ENCODE data around the gene MAT2A. TPM values are rescaled to one million over a fixed set of nuclear protein-coding genes. Genes with fewer than 3 reads are reported as not detected.
A peak's percentile ranks its signal among the peaks of the same experiment; 100 is the strongest.

MAT2A gene
- total and polyA plus RNA-seq, 2 experiments from 2014 or later = 202 to 379 TPM

GRCh38 chr2:85537600-85538506 lies 1.1 kb upstream of the MAT2A start:
- TF ChIP-seq, protein P1, sequence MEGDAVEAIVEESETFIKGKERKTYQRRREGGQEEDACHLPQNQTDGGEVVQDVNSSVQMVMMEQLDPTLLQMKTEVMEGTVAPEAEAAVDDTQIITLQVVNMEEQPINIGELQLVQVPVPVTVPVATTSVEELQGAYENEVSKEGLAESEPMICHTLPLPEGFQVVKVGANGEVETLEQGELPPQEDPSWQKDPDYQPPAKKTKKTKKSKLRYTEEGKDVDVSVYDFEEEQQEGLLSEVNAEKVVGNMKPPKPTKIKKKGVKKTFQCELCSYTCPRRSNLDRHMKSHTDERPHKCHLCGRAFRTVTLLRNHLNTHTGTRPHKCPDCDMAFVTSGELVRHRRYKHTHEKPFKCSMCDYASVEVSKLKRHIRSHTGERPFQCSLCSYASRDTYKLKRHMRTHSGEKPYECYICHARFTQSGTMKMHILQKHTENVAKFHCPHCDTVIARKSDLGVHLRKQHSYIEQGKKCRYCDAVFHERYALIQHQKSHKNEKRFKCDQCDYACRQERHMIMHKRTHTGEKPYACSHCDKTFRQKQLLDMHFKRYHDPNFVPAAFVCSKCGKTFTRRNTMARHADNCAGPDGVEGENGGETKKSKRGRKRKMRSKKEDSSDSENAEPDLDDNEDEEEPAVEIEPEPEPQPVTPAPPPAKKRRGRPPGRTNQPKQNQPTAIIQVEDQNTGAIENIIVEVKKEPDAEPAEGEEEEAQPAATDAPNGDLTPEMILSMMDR (IDR thresholded peaks at IDR 0.05; ENCODE audit: poor library complexity) = no peak
- TF ChIP-seq EZH2 (IDR thresholded peaks at IDR 0.05; ENCODE audit: borderline replicate concordance) (no peak), EZH2phosphoT487 (IDR thresholded peaks at IDR 0.05; ENCODE audit: low read depth, severe bottlenecking, unreplicated experiment) (no peak)
- H3K4me3 ChIP-seq = peak overlapping the region; percentile 89
- H2AFZ ChIP-seq = peak overlapping the region; percentile 72
- DNase-seq (ENCODE audit: low spot score) = peak; percentile 76
- H3K9me2 ChIP-seq (replicated peaks; ENCODE audit: insufficient read depth) = no peaks in the 10 kb centered on the region
- WGBS (ENCODE audit: low lambda C conversion rate, missing lambda C conversion rate) = 4% methylated on average over 35 of the region's 35 CpGs
- H3K79me2 ChIP-seq = peaks cover 58% of the 10 kb centered on the region
- H4K20me1 ChIP-seq (ENCODE audit: insufficient read depth, poor library complexity, severe bottlenecking) = peaks cover 37% of the 10 kb centered on the region
- peaks cover 12% of the 10 kb centered on the region for H3K36me3 ChIP-seq (replicated peaks; ENCODE audit: insufficient read depth, low read depth)
- H3K27me3 ChIP-seq = no peaks in the 10 kb centered on the region
- peaks cover 41% of the 10 kb centered on the region for H3K4me1 ChIP-seq (ENCODE audit: insufficient read depth)
- peak overlapping the region; percentile 94 for H3K4me2 ChIP-seq
- H3K27ac ChIP-seq = peak overlapping the region; percentile 99
- H3K9me3 ChIP-seq (ENCODE audit: low read depth) = no peaks in the 10 kb centered on the region

- Histone ChIP-seq H4K20me1 (ENCODE audit: insufficient read depth, poor library complexity, severe bottlenecking) (peaks cover 49% of the 10 kb centered on the region), H3K27ac (peak overlapping the region; percentile 99), H3K79me2 (peaks cover 66% of the 10 kb centered on the region), H3K36me3 (replicated peaks; ENCODE audit: insufficient read depth, low read depth) (peaks cover 17% of the 10 kb centered on the region), H2AFZ (no peak overlapping the region), H3K4me1 (ENCODE audit: insufficient read depth) (peaks cover 45% of the 10 kb centered on the region), H3K9me2 (replicated peaks; ENCODE audit: insufficient read depth) (no peaks in the 10 kb centered on the region), H3K9me3 (ENCODE audit: low read depth) (no peaks in the 10 kb centered on the region), H3K27me3 (no peaks in the 10 kb centered on the region), H3K4me3 (peak overlapping the region; percentile 85), H3K4me2 (peak overlapping the region; percentile 88)
- peak; percentile 81 for DNase-seq (ENCODE audit: low spot score)
- TF ChIP-seq EZH2phosphoT487 (IDR thresholded peaks at IDR 0.05; ENCODE audit: low read depth, severe bottlenecking, unreplicated experiment) (no peak), EZH2 (IDR thresholded peaks at IDR 0.05; ENCODE audit: borderline replicate concordance) (no peak)
- TF ChIP-seq, protein P1 (IDR thresholded peaks at IDR 0.05; ENCODE audit: poor library complexity) = no peak
- WGBS (ENCODE audit: low lambda C conversion rate, missing lambda C conversion rate) = under 1% methylated on average over 32 of the region's 67 CpGs
Measured at GRCh38 chr2:85539361-85540132, 579 bp downstream of the MAT2A start.

DNA sequence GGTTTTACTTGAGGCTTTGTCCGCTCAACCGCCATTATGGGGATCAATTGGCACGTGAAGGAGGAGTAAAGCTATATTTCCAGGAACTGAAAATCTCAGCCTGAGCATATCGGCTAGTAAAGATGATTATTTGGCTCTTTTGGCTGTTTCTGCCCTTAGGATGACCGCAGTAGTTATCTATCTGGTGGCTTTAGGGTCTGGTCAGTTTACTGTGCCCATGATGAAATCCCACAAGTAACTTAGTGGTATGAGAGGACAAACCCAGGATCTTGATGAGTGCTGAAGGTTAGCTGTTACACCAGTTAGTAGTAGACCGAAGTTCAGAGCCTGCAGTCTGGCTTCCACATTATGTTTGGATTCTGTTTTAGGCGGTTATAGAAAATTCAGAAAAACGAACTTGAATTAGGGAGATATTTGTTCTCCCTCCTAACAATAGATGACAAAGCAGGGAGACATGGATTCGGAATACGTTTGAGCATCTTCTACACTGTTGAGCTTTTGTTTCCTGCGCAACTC lies 1.2 kb downstream of the MAT2A start:
- DNase-seq (ENCODE audit: low spot score) = no peak
- H3K4me1 ChIP-seq (ENCODE audit: insufficient read depth) = peaks cover 45% of the 10 kb centered on the region
- H3K9me3 ChIP-seq (ENCODE audit: low read depth) = no peaks in the 10 kb centered on the region
- H3K4me3 ChIP-seq = peak overlapping the region; percentile 85
- no peaks in the 10 kb centered on the region for H3K27me3 ChIP-seq
- TF ChIP-seq EZH2 (IDR thresholded peaks at IDR 0.05; ENCODE audit: borderline replicate concordance) (no peak), EZH2phosphoT487 (IDR thresholded peaks at IDR 0.05; ENCODE audit: low read depth, severe bottlenecking, unreplicated experiment) (no peak)
- TF ChIP-seq, protein P1 (IDR thresholded peaks at IDR 0.05; ENCODE audit: poor library complexity) = no peak
- H3K27ac ChIP-seq = peak overlapping the region; percentile 99
- H3K36me3 ChIP-seq (replicated peaks; ENCODE audit: insufficient read depth, low read depth) = peaks cover 17% of the 10 kb centered on the region
- H3K79me2 ChIP-seq = peaks cover 66% of the 10 kb centered on the region
- 4% methylated on average over 11 of the region's 11 CpGs for WGBS (ENCODE audit: low lambda C conversion rate, missing lambda C conversion rate)
- no peak overlapping the region for H2AFZ ChIP-seq
- peak overlapping the region; percentile 88 for H3K4me2 ChIP-seq
- H3K9me2 ChIP-seq (replicated peaks; ENCODE audit: insufficient read depth) = no peaks in the 10 kb centered on the region
- peaks cover 53% of the 10 kb centered on the region for H4K20me1 ChIP-seq (ENCODE audit: insufficient read depth, poor library complexity, severe bottlenecking)
